ENCODE data around the gene MARCHF4.

GRCh38 chr2:216339456-216340279 lies 32.6 kb downstream of the MARCHF4 start:
- TF ChIP-seq, protein P1, sequence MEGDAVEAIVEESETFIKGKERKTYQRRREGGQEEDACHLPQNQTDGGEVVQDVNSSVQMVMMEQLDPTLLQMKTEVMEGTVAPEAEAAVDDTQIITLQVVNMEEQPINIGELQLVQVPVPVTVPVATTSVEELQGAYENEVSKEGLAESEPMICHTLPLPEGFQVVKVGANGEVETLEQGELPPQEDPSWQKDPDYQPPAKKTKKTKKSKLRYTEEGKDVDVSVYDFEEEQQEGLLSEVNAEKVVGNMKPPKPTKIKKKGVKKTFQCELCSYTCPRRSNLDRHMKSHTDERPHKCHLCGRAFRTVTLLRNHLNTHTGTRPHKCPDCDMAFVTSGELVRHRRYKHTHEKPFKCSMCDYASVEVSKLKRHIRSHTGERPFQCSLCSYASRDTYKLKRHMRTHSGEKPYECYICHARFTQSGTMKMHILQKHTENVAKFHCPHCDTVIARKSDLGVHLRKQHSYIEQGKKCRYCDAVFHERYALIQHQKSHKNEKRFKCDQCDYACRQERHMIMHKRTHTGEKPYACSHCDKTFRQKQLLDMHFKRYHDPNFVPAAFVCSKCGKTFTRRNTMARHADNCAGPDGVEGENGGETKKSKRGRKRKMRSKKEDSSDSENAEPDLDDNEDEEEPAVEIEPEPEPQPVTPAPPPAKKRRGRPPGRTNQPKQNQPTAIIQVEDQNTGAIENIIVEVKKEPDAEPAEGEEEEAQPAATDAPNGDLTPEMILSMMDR (IDR thresholded peaks at IDR 0.05): no peak
- TF ChIP-seq POLR2A (IDR thresholded peaks at IDR 0.05): no peak
